HEK293 (cell line): Measurements from ENCODE around the gene MAML3.

ENCODE experiments used
- KLF1 ChIP-seq: fragments of 450-650 bp; formaldehyde crosslinking; IDR thresholded peaks from 2 replicates; pipeline ENCODE4 v1.5.1; 2016; ENCODE audit warnings: missing biosample characterization, missing genetic modification characterization
- KLF16 ChIP-seq: fragments of 450-650 bp; formaldehyde crosslinking; IDR thresholded peaks from 2 replicates; pipeline ENCODE4 v1.5.1; 2017; ENCODE audit warnings: missing biosample characterization, missing genetic modification characterization
- KLF17 ChIP-seq: fragments of 450-650 bp; formaldehyde crosslinking; IDR thresholded peaks from 2 replicates; pipeline ENCODE4 v1.5.1; 2016; ENCODE audit warnings: missing biosample characterization, missing genetic modification characterization
- REPIN1 ChIP-seq: fragments of 450-650 bp; formaldehyde crosslinking; IDR thresholded peaks from 2 replicates; pipeline ENCODE4 v1.5.1; 2017; ENCODE audit warnings: missing biosample characterization, missing genetic modification characterization, low read depth
- ZBTB11 ChIP-seq: fragments of 450-650 bp; formaldehyde crosslinking; conservative IDR thresholded peaks from 2 replicates; pipeline ENCODE4 v1.5.1; 2016; ENCODE audit warnings: low read depth, missing biosample characterization, missing genetic modification characterization
- ZBTB49 ChIP-seq: fragments of 450-650 bp; formaldehyde crosslinking; IDR thresholded peaks from 2 replicates; pipeline ENCODE4 v1.5.1; 2016; ENCODE audit warnings: missing biosample characterization, missing genetic modification characterization, low read depth
- ZFP3 ChIP-seq: fragments of 450-650 bp; formaldehyde crosslinking; IDR thresholded peaks from 2 replicates; pipeline ENCODE4 v1.5.1; 2016; ENCODE audit warnings: low read depth, missing biosample characterization, missing genetic modification characterization
- ZNF121 ChIP-seq: fragments of 450-650 bp; formaldehyde crosslinking; IDR thresholded peaks from 2 replicates; pipeline ENCODE4 v1.5.1; 2016; ENCODE audit warnings: missing biosample characterization, missing genetic modification characterization
- ZNF202 ChIP-seq: fragments of 450-650 bp; formaldehyde crosslinking; IDR thresholded peaks from 2 replicates; pipeline ENCODE4 v1.5.1; 2016; ENCODE audit warnings: missing biosample characterization, missing genetic modification characterization, borderline replicate concordance
- ZNF223 ChIP-seq: fragments of 450-650 bp; formaldehyde crosslinking; IDR thresholded peaks from 2 replicates; pipeline ENCODE4 v1.5.1; 2016; ENCODE audit warnings: missing biosample characterization, missing genetic modification characterization
- ZNF248 ChIP-seq: fragments of 450-650 bp; formaldehyde crosslinking; IDR thresholded peaks from 2 replicates; pipeline ENCODE4 v1.5.1; 2017; ENCODE audit warnings: missing biosample characterization, missing genetic modification characterization
- ZNF335 ChIP-seq: fragments of 450-650 bp; formaldehyde crosslinking; conservative IDR thresholded peaks from 2 replicates; pipeline ENCODE4 v1.5.1; 2016; ENCODE audit warnings: missing biosample characterization, missing genetic modification characterization
- ZNF341 ChIP-seq: fragments of 450-650 bp; formaldehyde crosslinking; IDR thresholded peaks from 2 replicates; pipeline ENCODE4; 2016; ENCODE audit warnings: low read depth, missing biosample characterization, missing genetic modification characterization
- ZNF354C ChIP-seq: fragments of 450-650 bp; formaldehyde crosslinking; IDR thresholded peaks from 2 replicates; pipeline ENCODE4 v1.5.1; 2016; ENCODE audit warnings: missing biosample characterization, missing genetic modification characterization, low read depth, borderline replicate concordance
- ZNF391 ChIP-seq: fragments of 450-650 bp; formaldehyde crosslinking; IDR thresholded peaks from 2 replicates; pipeline ENCODE4 v1.5.1; 2016; ENCODE audit warnings: low read depth, missing biosample characterization, missing genetic modification characterization, borderline replicate concordance
- ZNF416 ChIP-seq: fragments of 450-650 bp; formaldehyde crosslinking; IDR thresholded peaks from 2 replicates; pipeline ENCODE4 v1.5.1; 2016; ENCODE audit warnings: missing biosample characterization, missing genetic modification characterization
- ZNF433 ChIP-seq: fragments of 450-650 bp; formaldehyde crosslinking; IDR thresholded peaks from 2 replicates; pipeline ENCODE4 v1.5.1; 2016; ENCODE audit warnings: missing biosample characterization, missing genetic modification characterization, low read depth
- ZNF449 ChIP-seq: fragments of 450-650 bp; formaldehyde crosslinking; IDR thresholded peaks from 2 replicates; pipeline ENCODE4 v1.5.1; 2017; ENCODE audit warnings: missing biosample characterization, mild to moderate bottlenecking, missing genetic modification characterization, moderate library complexity
- ZNF571 ChIP-seq: fragments of 450-650 bp; formaldehyde crosslinking; IDR thresholded peaks from 2 replicates; pipeline ENCODE4 v1.5.0; 2017; ENCODE audit warnings: missing biosample characterization, missing genetic modification characterization
- ZNF580 ChIP-seq: fragments of 450-650 bp; formaldehyde crosslinking; IDR thresholded peaks from 2 replicates; pipeline ENCODE4 v1.5.1; 2016; ENCODE audit warnings: missing biosample characterization, missing genetic modification characterization
- ZNF639 ChIP-seq: fragments of 450-650 bp; formaldehyde crosslinking; IDR thresholded peaks from 2 replicates; pipeline ENCODE4 v1.5.1; 2016; ENCODE audit warnings: missing biosample characterization, missing genetic modification characterization
- ZNF76 ChIP-seq: fragments of 450-650 bp; formaldehyde crosslinking; IDR thresholded peaks from 2 replicates; pipeline ENCODE4; 2016; ENCODE audit warnings: low read depth, missing biosample characterization, missing genetic modification characterization, borderline replicate concordance
- ZNF830 ChIP-seq: fragments of 450-650 bp; IDR thresholded peaks from 2 replicates; pipeline ENCODE4 v1.5.0; 2018; ENCODE audit warnings: missing biosample characterization, missing genetic modification characterization, low read depth, mild to moderate bottlenecking, moderate library complexity
- TF ChIP-seq, protein P1 (sequence below): fragments of 450-650 bp; IDR thresholded peaks from 2 replicates; pipeline ENCODE4 v1.5.1; 2018; ENCODE audit warnings: missing biosample characterization, missing genetic modification characterization
- TF ChIP-seq, protein P2 (sequence below): fragments of 450-650 bp; formaldehyde crosslinking; IDR thresholded peaks from 2 replicates; pipeline ENCODE4 v1.5.1; 2016; ENCODE audit warnings: missing biosample characterization, missing genetic modification characterization, borderline replicate concordance

MAML3 gene

GRCh38 chr4:140153718-140154571, at the start of gene MAML3 (continued):
- TF ChIP-seq ZBTB49 (tag by site-specific recombination), result no peak
- no peak; the same call in 1 of the 2 replicates for TF ChIP-seq ZNF639 (tag by site-specific recombination)
- TF ChIP-seq ZNF391 (tag by site-specific recombination), result peak; percentile 62; the same call in 1 of the 2 replicates
- TF ChIP-seq KLF1 (tag by site-specific recombination), result 0 out of 2 replicates have a peak, but pooled peaks have one; percentile 32
- no peak for TF ChIP-seq ZNF202 (tag by site-specific recombination)
- TF ChIP-seq, protein P1, sequence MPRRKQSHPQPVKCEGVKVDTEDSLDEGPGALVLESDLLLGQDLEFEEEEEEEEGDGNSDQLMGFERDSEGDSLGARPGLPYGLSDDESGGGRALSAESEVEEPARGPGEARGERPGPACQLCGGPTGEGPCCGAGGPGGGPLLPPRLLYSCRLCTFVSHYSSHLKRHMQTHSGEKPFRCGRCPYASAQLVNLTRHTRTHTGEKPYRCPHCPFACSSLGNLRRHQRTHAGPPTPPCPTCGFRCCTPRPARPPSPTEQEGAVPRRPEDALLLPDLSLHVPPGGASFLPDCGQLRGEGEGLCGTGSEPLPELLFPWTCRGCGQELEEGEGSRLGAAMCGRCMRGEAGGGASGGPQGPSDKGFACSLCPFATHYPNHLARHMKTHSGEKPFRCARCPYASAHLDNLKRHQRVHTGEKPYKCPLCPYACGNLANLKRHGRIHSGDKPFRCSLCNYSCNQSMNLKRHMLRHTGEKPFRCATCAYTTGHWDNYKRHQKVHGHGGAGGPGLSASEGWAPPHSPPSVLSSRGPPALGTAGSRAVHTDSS (tag by site-specific recombination), result peak; percentile 97
- TF ChIP-seq ZNF121 (tag by site-specific recombination), result peak; percentile 77
- TF ChIP-seq ZNF830 (tag by site-specific recombination), result no peak
- TF ChIP-seq ZNF449 (tag by site-specific recombination), result peak; percentile 59
- TF ChIP-seq ZNF571 (tag by site-specific recombination), result no peak
- TF ChIP-seq ZNF416 (tag by site-specific recombination), result no peak
- peak; percentile 31 for TF ChIP-seq ZNF335 (tag by site-specific recombination)
- TF ChIP-seq ZNF76, result peak; percentile 77; the same call in 1 of the 2 replicates
- TF ChIP-seq ZNF341 (tag by site-specific recombination), result no peak
- no peak for TF ChIP-seq ZNF354C (tag by site-specific recombination)
- TF ChIP-seq ZFP3 (tag by site-specific recombination), result no peak
- TF ChIP-seq ZNF248 (tag by site-specific recombination), result no peak
- TF ChIP-seq REPIN1, result no peak
- TF ChIP-seq ZNF223 (tag by site-specific recombination), result no peak
- peak; percentile 93 for TF ChIP-seq KLF16 (tag by site-specific recombination)
- peak; percentile 43; the same call in 1 of the 2 replicates for TF ChIP-seq ZNF580
- TF ChIP-seq ZBTB11 (tag by site-specific recombination), result peak; percentile 38
- TF ChIP-seq KLF17 (tag by site-specific recombination), result peak; percentile 88
- no peak for TF ChIP-seq ZNF433 (tag by site-specific recombination)
- TF ChIP-seq, protein P2, sequence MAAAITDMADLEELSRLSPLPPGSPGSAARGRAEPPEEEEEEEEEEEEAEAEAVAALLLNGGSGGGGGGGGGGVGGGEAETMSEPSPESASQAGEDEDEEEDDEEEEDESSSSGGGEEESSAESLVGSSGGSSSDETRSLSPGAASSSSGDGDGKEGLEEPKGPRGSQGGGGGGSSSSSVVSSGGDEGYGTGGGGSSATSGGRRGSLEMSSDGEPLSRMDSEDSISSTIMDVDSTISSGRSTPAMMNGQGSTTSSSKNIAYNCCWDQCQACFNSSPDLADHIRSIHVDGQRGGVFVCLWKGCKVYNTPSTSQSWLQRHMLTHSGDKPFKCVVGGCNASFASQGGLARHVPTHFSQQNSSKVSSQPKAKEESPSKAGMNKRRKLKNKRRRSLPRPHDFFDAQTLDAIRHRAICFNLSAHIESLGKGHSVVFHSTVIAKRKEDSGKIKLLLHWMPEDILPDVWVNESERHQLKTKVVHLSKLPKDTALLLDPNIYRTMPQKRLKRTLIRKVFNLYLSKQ (tag by site-specific recombination), result no peak
